H7 (cell line): ENCODE measurements around the gene USF3. TPM values are rescaled to one million over a fixed set of nuclear protein-coding genes. Genes with fewer than 3 reads are reported as not detected.
A peak's percentile ranks its signal among the peaks of the same experiment; 100 is the strongest.

ENCODE experiments used
- DNase-seq: peaks from one replicate; pipeline ENCODE4 v3.0.0; 2012
- H3K27me3 ChIP-seq: 2 replicates; pipeline ENCODE4 v1.6.0; 2011; ENCODE audit warnings: mild to moderate bottlenecking, low read length; ENCODE audit not compliant: control insufficient read depth, insufficient read depth
- H3K36me3 ChIP-seq: replicated peaks from 2 replicates; pipeline ENCODE4 v1.5.1; 2011; ENCODE audit warnings: low read length; ENCODE audit not compliant: control insufficient read depth, insufficient read depth
- H3K4me3 ChIP-seq: 2 replicates; pipeline ENCODE4 v1.5.1; 2011; ENCODE audit warnings: low read depth, mild to moderate bottlenecking, control low read depth, low read length, moderate library complexity; ENCODE audit not compliant: insufficient read depth
- total RNA-seq: library from RNA; depleted of rRNA; stranded (reverse); fragments of >200 nt; shearing (Covaris generic); gene quantifications from 2 replicates; pipeline ENCODE4 v1.2.3, GENCODE V29; 2014

USF3 gene
- total RNA-seq, 1 experiment from 2014 or later, result 7.3 TPM

DNA sequence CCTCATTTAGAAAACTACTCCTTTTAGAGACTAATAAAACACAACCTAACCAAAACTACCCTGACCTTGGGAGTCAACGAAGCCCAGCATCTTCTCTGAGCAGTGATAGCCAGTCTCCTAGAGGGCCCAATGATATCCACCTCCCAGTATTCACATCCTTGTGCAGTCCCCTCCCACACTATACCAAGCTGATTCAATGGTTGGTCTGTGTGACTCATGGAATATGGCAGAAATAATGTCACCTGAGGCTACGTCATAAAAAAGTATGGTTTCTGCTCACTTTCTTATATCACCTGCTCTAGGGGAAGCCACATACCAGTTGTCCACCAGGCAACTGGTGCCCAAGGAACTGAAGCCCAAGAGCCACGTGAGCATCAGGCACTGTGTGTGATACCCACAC lies 21.4 kb upstream of the USF3 start:
- Histone ChIP-seq H3K36me3 (peaks cover 10% of the 10 kb centered on the region), H3K27me3 (no peaks in the 10 kb centered on the region), H3K4me3 (no peak overlapping the region)
- DNase-seq, result no peak

DNA sequence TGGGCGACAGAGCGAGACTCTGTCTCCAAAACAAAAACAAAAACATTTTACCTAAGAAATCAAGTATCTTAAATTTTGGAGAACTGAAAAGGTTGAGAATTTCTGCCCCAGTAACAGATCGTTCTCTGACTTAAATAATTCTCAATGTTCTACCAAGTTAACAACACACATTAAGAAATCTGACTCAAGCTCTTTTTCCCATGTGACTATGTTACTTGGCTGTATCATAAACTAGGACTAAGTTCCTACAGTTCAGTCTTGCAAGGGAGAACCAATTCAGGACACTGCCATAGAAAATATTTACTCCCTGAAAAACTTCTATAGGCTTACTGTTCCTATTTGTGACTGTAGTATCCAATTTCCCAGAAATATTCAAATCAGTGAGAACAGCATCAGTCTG lies 20.9 kb upstream of the USF3 start:
- no peak for DNase-seq
- Histone ChIP-seq H3K27me3 (no peaks in the 10 kb centered on the region), H3K4me3 (no peak overlapping the region), H3K36me3 (peaks cover 10% of the 10 kb centered on the region)

DNA sequence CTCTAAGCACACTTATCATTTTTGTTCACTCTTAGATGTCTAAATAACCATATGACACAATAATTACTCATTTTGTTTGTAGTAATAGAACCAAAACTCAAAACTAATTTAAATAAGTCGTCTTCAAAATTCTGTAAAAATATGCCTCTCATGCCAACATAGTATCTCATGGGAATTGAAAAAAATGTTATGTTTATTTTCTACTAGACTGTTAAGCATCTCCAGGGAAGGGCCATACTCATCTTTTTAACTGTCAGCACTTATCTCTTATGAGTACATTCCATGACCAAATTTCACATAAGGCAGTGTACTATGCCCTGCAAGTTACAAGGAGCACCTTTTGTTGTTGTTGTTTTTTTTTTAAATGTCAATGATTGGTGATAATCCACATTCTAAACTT lies 18.3 kb upstream of the USF3 start:
- DNase-seq, result no peak
- Histone ChIP-seq H3K27me3 (no peaks in the 10 kb centered on the region), H3K36me3 (peaks cover 3% of the 10 kb centered on the region)

DNA sequence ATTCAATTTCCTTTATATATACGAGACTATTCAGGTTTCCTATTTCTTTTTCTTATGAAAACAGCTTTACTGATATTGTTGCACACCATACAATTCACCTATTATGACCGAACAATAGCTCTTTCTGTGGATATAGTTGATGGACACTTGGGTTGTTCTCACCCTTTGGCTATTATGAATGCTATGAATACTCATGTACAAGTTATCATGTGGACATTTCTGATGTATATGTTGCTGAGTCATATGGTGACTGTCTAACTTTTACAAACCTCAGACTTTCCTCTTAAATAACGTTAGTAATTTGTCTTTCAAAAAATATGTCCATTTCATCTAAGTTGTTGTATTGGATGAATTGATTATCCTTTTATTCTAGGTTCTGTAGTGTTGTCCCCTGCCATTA lies 15.7 kb upstream of the USF3 start:
- no peaks in the 10 kb centered on the region for H3K36me3 ChIP-seq
- no peaks in the 10 kb centered on the region for H3K27me3 ChIP-seq
- no peak overlapping the region for H3K4me3 ChIP-seq
- DNase-seq, result no peak

More for the DNA sequence above, 18.3 kb upstream of the USF3 start:
- H3K4me3 ChIP-seq, result no peak overlapping the region

DNA sequence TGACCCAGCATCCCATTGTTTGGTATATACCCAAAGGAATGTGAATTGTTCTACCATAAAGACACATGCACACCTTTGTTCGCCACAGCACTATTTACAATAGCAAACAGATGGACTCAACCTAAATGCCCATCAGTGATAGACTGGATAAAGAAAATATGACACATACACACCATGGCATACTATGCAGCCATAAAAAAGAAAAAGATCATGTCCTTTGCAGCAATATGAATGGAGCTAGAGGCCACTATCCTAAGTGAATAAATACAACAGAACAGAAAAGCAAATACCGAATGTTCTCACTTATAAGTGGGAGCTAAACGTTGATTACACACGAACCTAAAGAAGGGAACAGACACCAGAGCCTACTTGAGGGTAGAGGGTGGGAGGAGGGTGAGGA lies 11.4 kb upstream of the USF3 start:
- Histone ChIP-seq H3K27me3 (no peaks in the 10 kb centered on the region), H3K4me3 (no peak overlapping the region), H3K36me3 (no peaks in the 10 kb centered on the region)
- no peak for DNase-seq

DNA sequence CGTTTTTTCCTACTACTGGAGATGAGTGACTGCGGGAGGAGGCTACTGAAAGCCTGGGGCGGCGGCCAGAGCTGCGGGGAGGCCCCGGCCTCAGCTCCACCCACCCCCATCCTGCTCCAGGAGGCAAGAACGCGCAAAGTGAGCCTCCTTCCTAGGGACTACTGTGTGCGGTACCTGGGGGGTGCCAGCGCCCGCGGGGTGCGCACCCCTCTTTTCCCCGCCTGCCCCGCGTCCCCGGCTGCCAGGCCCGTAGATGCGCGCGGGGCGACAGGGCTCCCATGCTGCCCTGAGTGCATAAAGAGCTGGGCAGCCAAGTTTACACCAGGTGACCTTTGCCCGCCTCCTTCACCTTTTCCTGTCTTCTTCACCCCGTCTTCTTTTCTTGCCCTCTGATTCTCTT lies 2.5 kb upstream of the USF3 start:
- Histone ChIP-seq H3K4me3 (peak overlapping the region; percentile 35), H3K27me3 (no peaks in the 10 kb centered on the region), H3K36me3 (no peaks in the 10 kb centered on the region)
- DNase-seq, result peak; percentile 79

DNA sequence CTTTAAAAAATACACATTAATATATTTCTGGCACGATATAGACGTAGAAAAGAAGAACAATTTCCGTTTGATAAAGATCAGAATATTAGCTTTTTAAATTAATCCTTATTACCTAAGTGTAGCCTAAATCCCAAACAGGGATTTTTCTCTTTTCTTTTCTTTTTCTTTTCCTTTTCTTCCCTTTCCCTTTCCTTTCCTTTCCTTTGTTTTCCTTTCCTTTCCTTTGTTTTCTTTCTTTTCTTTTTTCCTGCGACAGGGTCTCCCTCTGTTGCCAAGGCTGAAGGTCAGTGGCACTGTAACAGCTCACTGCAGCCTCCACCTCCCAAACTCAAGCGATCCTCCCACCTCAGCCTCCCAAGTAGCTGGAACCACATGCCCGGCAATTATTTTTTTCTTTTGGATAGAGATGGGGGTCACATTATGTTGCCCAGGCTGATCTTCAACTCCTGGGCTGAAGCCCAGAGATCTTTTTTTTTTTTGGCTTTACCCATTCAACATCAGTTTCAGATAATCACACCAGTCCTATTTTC lies 1.8 kb upstream of the USF3 start:
- no peak for DNase-seq
- Histone ChIP-seq H3K27me3 (no peaks in the 10 kb centered on the region), H3K4me3 (no peak overlapping the region), H3K36me3 (no peaks in the 10 kb centered on the region)

DNA sequence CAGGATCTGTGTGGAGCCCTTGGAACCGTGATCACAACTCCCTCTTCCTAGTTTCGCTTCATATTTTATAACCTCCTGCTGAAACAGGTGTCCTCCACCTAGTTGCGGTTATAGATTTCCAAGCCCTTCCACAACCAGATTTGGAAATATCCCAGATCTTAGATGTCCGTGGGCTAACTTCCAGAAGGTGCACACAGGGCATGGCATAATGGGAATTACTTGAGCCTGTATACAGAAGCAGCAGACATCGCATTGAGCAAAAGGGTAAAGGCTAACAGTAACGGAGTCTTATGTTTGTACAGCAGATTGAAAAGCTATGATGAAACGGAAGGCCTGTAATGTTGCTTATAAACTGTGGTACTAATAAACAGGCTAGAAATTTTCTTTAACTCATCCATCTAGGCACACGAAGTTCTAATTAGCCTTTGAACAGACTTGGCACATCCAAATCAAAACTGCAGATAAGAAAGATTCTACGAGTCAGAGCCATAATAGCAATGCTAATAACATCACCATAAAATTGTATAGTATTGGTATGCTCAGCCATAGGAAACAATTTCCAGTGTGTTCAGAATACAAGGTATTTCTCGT lies 1.2 kb upstream of the USF3 start:
- no peaks in the 10 kb centered on the region for H3K36me3 ChIP-seq
- no peaks in the 10 kb centered on the region for H3K27me3 ChIP-seq
- no peak for DNase-seq
- peak overlapping the region; percentile 67 for H3K4me3 ChIP-seq

DNA sequence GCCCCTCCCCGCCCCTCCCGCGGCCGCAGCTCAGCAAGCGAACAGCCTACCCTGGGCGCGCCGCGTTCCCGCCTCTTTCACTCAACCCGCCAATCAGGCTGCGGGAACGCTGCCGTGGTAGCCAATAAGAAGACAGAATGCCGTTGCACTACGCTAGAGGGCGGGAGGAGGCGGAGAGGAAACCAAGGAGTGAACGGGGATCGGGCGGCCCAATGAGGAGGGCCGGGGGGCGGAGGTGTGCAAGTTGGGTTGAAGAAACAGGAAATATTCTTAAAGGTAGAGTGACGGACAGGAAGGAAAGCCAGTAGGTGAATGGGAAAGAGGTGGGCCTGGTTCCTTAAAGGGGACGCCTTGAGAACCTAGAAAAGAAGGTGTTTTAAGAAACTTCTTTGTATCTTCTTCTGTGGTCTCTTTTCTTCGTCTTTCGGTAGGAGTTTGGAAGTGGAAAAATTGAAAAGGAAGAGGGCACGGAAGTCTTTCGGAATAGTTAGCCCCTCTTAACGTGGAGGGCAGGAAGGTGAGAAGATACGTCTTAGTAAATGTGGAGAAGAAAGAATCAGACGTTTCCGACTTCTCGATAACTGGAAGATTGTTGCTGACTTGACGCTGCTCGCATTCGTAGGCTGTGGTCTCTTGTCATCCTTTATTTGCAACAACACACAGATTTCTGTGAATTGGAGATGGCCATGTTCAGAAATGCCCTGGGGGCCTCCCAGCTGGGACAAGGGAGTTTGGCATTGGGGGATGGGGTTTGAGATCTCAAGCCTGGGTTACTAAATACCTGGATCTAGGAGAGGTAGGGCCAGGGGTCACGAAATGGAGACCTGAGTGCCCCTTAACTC lies 437 bp upstream of the USF3 start:
- H3K4me3 ChIP-seq, result peak overlapping the region; percentile 90
- DNase-seq, result peak; percentile 97
- H3K27me3 ChIP-seq, result no peaks in the 10 kb centered on the region
- H3K36me3 ChIP-seq, result no peaks in the 10 kb centered on the region

DNA sequence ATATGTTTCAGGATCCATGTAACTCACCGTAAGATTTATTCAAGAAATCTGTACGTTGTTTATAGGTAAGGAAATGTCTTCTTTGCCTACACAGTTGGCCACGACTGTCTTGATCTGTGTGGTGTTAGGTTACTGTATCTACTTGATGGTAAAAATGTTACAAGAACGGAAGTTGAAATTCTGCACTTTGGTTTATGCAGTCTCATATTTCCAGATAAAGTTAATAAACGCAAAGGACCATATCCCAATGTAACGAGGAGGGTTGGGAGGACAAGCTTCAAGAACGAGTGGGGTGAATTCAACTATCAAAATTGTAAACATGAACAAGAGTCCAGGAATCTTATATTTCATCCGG lies 1.0 kb downstream of the USF3 start:
- Histone ChIP-seq H3K27me3 (no peaks in the 10 kb centered on the region), H3K4me3 (peak overlapping the region; percentile 90), H3K36me3 (no peaks in the 10 kb centered on the region)
- no peak for DNase-seq

DNA sequence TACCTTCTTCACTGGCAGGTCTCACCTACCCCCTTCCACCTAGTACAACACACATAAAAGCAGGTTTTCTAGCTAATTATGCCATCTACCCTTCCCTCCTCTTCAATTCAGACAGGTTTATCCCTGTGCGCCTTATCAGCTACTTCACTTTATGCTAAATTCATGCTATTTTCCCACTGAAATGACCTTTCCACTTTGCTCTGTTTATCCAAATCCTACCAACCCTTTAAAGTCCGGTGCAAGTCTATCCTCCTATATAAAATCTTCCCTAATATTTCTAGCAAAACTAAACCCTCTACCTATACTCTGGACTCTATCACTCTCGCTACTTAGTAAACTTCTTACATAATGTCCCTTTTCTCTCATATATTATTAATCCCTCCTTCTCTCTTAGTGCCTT lies 6.0 kb downstream of the USF3 start:
- H3K36me3 ChIP-seq, result no peaks in the 10 kb centered on the region
- no peaks in the 10 kb centered on the region for H3K27me3 ChIP-seq
- no peak for DNase-seq
- no peak overlapping the region for H3K4me3 ChIP-seq

DNA sequence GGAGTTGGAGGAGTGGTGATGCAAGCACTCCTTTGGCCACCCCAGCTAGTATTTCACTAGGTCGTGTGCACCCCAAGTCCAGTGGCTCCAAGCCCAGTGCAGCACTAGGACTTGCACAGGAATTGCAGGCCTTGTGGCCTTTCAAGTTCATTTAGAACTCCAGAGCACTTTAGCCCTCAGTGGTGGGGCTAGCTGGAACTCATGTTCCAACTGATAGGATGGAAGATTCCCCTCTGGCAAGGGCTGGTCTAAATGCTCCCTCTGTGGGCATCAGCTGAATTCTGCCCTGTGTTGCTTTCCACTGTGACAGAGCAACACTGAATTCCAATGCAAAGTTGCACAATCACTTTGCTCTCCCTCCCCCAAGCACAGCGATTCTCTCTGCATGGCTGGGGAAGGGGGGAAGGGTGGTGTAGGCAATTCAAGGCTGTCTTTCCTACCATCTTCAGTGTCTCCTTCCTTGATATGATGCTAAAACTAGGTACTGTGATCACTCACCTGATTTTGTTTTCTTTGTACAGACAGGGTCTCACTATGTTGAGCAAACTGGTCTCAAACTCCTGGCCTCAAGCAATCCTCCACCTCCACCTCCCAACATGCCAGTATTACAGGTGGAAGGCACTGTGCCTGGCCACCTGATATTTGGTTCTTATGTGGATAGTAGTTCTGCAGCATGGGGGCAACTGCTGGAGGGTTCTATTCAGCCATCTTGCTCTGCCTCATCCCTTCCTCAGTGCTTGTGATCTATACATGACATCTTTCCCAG lies 10.3 kb downstream of the USF3 start:
- H3K36me3 ChIP-seq, result no peaks in the 10 kb centered on the region
- no peak for DNase-seq
- H3K4me3 ChIP-seq, result no peak overlapping the region
- H3K27me3 ChIP-seq, result no peaks in the 10 kb centered on the region

DNA sequence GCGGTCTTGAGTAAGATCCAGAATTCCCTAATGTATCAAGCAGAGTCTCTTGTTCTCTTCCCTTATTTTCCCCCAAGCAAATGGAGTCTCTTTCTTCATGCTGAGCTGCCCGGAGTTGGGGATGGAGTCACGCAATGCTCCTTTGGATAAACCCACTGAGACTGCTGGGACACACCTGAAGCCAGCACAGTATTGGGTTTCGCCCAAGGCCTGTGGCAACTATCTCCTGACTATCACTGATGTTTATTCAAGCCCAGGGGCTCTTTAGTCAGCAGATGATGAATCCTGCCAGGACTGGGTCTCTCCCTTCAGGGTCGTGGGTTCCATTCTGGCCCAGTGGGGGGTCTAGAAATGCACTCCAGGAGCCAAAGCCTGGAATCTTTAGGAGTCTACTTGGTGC lies 11.3 kb downstream of the USF3 start:
- no peak overlapping the region for H3K4me3 ChIP-seq
- H3K27me3 ChIP-seq, result no peaks in the 10 kb centered on the region
- DNase-seq, result no peak
- no peaks in the 10 kb centered on the region for H3K36me3 ChIP-seq

DNA sequence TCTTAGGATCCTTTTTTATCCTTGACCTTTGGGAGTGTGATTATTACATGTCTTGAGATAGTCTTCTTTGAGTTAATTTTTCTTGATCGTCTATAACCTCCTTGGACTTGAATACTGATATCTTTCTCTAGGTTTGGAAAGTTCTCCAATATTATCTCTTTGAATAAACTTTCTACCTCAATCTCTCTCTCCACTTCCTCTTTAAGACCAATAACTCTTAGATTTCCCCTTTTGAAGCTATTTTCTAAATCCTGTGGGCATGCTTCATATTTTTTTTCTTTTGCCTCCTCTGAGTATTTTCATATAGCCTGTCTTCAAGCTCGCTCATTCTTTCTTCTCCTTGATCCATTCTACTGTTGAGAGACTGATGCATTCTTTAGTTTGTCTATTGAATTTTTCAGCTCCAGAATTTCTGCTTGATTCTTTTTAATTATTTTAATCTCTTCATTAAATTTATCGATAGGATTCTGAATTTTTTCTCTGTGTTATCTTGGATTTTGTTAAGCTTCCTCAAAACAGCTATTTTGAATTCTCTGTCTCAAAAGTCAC lies 12.1 kb downstream of the USF3 start:
- no peak for DNase-seq
- Histone ChIP-seq H3K27me3 (no peaks in the 10 kb centered on the region), H3K4me3 (no peak overlapping the region), H3K36me3 (no peaks in the 10 kb centered on the region)
